Cardiac muscle cell (in vitro differentiated cells and primary cell): ENCODE results near the gene MYL5. TPM values are rescaled to one million over a fixed set of nuclear protein-coding genes. Genes with fewer than 3 reads are reported as not detected.
"Not testable (repeated sequence)": the region's sequence is repeated elsewhere in the genome, so short reads cannot be mapped to it uniquely, and the experiment has no call there.

Source experiments
- DNase-seq, 2 donors: peaks; one replicate each; pipeline versions ENCODE4 v3.0.0 to v3.0.0-alpha.2; 2010 to 2017; ENCODE audit warnings: low read depth in 1 of 2, low spot score in 1 of 2
- H3K27ac ChIP-seq: fragments of 200-600 bp; sonication (generic); 2 replicates; pipeline ENCODE4 v1.5.1; 2016
- H3K27me3 ChIP-seq: fragments of 200-600 bp; sonication (generic); 2 replicates; pipeline ENCODE4 v1.6.0; 2016; ENCODE audit warnings: control low read depth
- H3K36me3 ChIP-seq: fragments of 200-600 bp; sonication (generic); 2 replicates; pipeline ENCODE4 v1.5.1; 2016; ENCODE audit warnings: control low read depth
- H3K4me1 ChIP-seq: fragments of 200-600 bp; sonication (generic); 2 replicates; pipeline ENCODE4 v1.8.1; 2017; ENCODE audit warnings: low read depth, mild to moderate bottlenecking, mixed run types
- H3K4me3 ChIP-seq: fragments of 200-600 bp; sonication (generic); 2 replicates; pipeline ENCODE4 v1.5.1; 2016; ENCODE audit warnings: mild to moderate bottlenecking
- H3K9me3 ChIP-seq: fragments of 200-600 bp; sonication (generic); 2 replicates; pipeline ENCODE4 v1.5.1; 2017; ENCODE audit warnings: low read depth, mild to moderate bottlenecking, control low read depth
- CTCF ChIP-seq: IDR thresholded peaks from 2 replicates; pipeline ENCODE4 v1.5.1; 2012; ENCODE audit warnings: low read depth, mild to moderate bottlenecking, low read length
- polyA plus RNA-seq: library from polyadenylated mRNA; unstranded; fragments of >200 nt; fragmentation: Nextera tagmentation; extraction: Ambion mirVana; gene quantifications from 2 replicates; pipeline ENCODE4 v1.2.1, GENCODE V29; 2016
- total RNA-seq: library from RNA; depleted of rRNA; stranded (reverse); fragments of >200 nt; gene quantifications from 2 replicates; pipeline ENCODE4 v1.2.3, GENCODE V29; 2016

The MYL5 gene
- total and polyA plus RNA-seq, 2 experiments from 2014 or later: 33.8 to 40.5 TPM

- H3K9me3 ChIP-seq: no peaks in the 10 kb centered on the region
- no peak overlapping the region for H3K4me3 ChIP-seq
- H3K4me1 ChIP-seq: no peaks in the 10 kb centered on the region
- no peak for DNase-seq
- no peaks in the 10 kb centered on the region for H3K36me3 ChIP-seq
- no peak for TF ChIP-seq CTCF
- no peak overlapping the region for H3K27ac ChIP-seq
- H3K27me3 ChIP-seq: peaks cover 11% of the 10 kb centered on the region
These were observed 15.4 kb downstream of the MYL5 start for GRCh38 chr4:689723-690122.

DNA sequence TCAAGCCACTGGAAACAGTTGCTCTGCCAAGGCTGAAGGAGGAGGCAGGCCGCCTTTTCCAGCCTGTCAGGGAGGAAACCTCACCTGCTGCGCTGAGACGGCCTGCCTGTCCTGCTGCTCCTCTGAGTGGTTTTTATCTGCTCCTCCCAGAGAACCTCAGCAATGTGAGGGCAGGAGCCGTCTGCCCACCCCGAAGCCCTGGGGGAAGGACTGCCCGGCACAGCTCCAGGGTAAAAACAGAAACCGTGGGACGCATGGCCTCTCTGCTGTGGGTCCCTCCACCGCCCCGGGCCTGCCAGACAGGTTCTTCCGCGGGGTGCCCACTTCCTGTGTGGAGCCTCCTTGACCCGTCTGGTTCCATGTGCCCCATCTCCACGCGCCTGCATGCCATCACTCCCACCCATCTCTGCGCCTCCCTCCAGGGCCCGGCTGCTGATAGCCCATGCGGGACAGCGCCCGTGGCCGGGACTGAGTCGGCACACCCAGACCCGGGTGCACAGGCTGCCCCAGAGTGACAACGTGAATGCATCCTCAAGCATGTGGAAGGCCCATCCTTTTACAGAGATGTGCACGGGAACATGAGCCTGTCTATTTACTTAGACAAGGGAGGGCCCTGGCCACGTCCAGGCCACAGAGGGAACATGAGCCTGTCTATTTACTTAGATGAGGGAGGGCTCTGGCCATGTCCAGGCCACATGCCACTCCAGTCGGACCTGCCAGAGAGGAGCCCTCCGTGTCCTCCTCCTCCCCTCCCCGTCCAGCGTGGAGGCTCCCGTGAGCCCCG lies 18.6 kb downstream of the MYL5 start:
- no peak overlapping the region for H3K4me3 ChIP-seq
- no peak for TF ChIP-seq CTCF
- H3K27ac ChIP-seq: no peak overlapping the region
- no peaks in the 10 kb centered on the region for H3K36me3 ChIP-seq
- DNase-seq: no peak
- H3K27me3 ChIP-seq: peaks cover 11% of the 10 kb centered on the region
- no peaks in the 10 kb centered on the region for H3K9me3 ChIP-seq
- H3K4me1 ChIP-seq: no peaks in the 10 kb centered on the region

DNA sequence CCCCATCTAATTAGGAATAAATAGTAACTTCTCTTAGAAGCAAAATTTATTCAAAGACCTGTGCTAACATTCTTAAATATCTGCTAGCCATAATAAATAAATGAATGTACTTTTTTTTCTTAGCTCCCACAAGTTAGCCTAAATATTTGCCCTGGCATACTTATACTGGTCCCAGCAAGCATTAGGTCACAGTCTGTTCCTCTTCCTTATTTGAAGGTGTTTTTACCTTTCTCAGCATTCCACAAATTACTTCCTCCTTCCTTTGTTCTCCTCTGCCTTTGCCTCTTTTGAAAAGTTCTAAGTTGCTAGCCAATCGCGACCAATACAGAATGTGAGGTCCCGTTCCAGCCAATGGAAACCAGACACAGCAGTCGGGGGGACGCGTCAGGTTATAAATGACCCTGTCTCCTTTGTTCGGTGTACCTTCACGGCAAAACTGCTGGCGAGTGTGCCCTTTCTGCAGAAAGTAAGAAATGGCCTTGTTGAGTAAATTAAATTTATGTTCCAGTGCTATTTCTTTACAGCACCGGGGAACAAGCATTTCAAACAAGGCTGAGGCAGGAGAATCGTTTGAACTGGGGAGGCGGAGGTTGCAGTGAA lies 20.1 kb downstream of the MYL5 start:
- H3K27me3 ChIP-seq, DNase-seq, H3K4me3 ChIP-seq: not testable (repeated sequence)

GRCh38 chr4:699816-700580 lies 25.7 kb downstream of the MYL5 start:
- H3K27me3 ChIP-seq: no peaks in the 10 kb centered on the region
- H3K27ac ChIP-seq: no peak overlapping the region
- no peaks in the 10 kb centered on the region for H3K4me1 ChIP-seq
- no peak for TF ChIP-seq CTCF
- H3K36me3 ChIP-seq: no peaks in the 10 kb centered on the region
- no peaks in the 10 kb centered on the region for H3K9me3 ChIP-seq
- no peak overlapping the region for H3K4me3 ChIP-seq
- no peak for DNase-seq

More for the DNA sequence above, 20.1 kb downstream of the MYL5 start:
- not testable (repeated sequence) for H3K4me1 ChIP-seq, H3K36me3 ChIP-seq, H3K27ac ChIP-seq, H3K9me3 ChIP-seq

DNA sequence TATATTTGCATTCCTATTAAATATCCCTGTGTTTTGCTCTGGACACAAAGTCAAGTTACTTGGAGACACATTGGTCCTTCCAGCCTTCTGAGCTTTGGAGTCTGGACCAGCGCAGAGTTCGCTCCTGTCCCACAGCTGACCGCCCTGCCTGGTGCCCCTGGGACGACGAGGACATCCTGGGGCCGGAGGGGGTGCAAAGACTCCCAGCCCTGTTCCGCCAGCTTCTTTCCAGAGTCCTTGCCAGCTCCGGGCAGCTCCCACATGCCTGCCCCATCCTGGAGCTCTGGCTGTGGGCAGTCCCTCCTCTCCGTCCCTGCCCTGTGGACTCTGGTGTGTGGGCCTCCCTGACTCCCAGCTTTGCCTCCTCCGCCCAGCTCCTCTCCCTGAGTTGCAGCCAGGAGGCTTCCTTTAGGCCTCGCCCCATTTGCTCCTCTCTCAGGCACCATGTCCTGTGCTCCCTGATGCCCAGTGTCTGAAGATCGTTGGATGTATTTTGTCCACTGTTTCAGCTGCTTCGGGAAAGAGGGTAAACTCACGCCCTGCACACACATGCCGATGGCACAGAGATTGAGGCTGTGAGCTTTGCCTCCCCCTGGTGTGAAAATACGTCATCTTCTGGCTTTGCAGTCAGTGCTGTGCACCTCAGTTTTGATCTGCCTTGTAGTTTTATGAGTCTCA lies 26.4 kb downstream of the MYL5 start:
- DNase-seq: no peak
- H3K9me3 ChIP-seq: no peaks in the 10 kb centered on the region
- H3K4me3 ChIP-seq: no peak overlapping the region
- TF ChIP-seq CTCF: no peak
- H3K27me3 ChIP-seq: no peaks in the 10 kb centered on the region
- H3K36me3 ChIP-seq: no peaks in the 10 kb centered on the region
- H3K27ac ChIP-seq: no peak overlapping the region
- H3K4me1 ChIP-seq: no peaks in the 10 kb centered on the region
